Renal cortical epithelial cell (primary cell): ENCODE data around the gene PRPSAP1. TPM values are rescaled to one million over a fixed set of nuclear protein-coding genes. Genes with fewer than 3 reads are reported as not detected.

Experiments used
- DNase-seq: peaks from one replicate; pipeline ENCODE4 v3.0.0-alpha.2; 2011; ENCODE audit warnings: low read depth
- total RNA-seq: library from RNA; depleted of rRNA; stranded (reverse); fragments of >200 nt; gene quantifications from 2 replicates; pipeline ENCODE4 v1.2.3, GENCODE V29; 2014

Gene PRPSAP1
- total RNA-seq, 1 donor from 2014 or later = 58.5 TPM

- DNase-seq = no peak
These were observed 87.3 kb downstream of the PRPSAP1 start for GRCh38 chr17:76266244-76266938.

GRCh38 chr17:76265624-76266243 lies 88.0 kb downstream of the PRPSAP1 start:
- no peak for DNase-seq

GRCh38 chr17:76264755-76265623 lies 88.7 kb downstream of the PRPSAP1 start, which contains the start of gene UBALD2:
TSS of gene UBALD2 (plus strand) at chr17:76265348. CDS start at chr17:76265506, 158 bp downstream.
- peak; percentile 99 for DNase-seq

GRCh38 chr17:76264425-76264754 lies 89.3 kb downstream of the PRPSAP1 start:
- no peak for DNase-seq

- no peak for DNase-seq
These were observed 89.8 kb downstream of the PRPSAP1 start for GRCh38 chr17:76263896-76264295.

GRCh38 chr17:76262732-76263344 lies 90.9 kb downstream of the PRPSAP1 start:
- peak; percentile 84 for DNase-seq

GRCh38 chr17:76261421-76262215 lies 92.1 kb downstream of the PRPSAP1 start:
- DNase-seq = peak; percentile 86

GRCh38 chr17:76260669-76261068 lies 93.0 kb downstream of the PRPSAP1 start:
- DNase-seq = no peak

- DNase-seq = no peak
These were observed 93.5 kb downstream of the PRPSAP1 start for GRCh38 chr17:76260220-76260619.

Other genes with a start within 250 kb of the PRPSAP1 start
- gene FOXJ1, start 212.7 kb downstream of the PRPSAP1 start, total RNA-seq = 0.17 and 1.1 TPM in 2 replicates
- gene RNF157, start 113.4 kb downstream of the PRPSAP1 start, total RNA-seq = 2.1 and 3.6 TPM in 2 replicates
- gene UBALD2, start 88.6 kb downstream of the PRPSAP1 start, total RNA-seq = 2.9 and 3.3 TPM in 2 replicates
- 1.4 and 2.8 TPM in 2 replicates for gene QRICH2, start 45.6 kb downstream of the PRPSAP1 start, total RNA-seq
- gene SPHK1, start 30.7 kb upstream of the PRPSAP1 start, total RNA-seq = 16.5 and 118 TPM in 2 replicates
- 9.9 and 36.8 TPM in 2 replicates for gene UBE2O, start 99.2 kb upstream of the PRPSAP1 start, total RNA-seq
- 0.10 TPM in 1 of 2 replicates, not detected in the other for gene AANAT, start 113.7 kb upstream of the PRPSAP1 start, total RNA-seq
- gene RHBDF2, start 147.5 kb upstream of the PRPSAP1 start, total RNA-seq = 30.0 and 40.1 TPM in 2 replicates
- gene CYGB, start 183.8 kb upstream of the PRPSAP1 start, total RNA-seq = 10.3 and 49.8 TPM in 2 replicates
- gene PRCD, start 186.1 kb upstream of the PRPSAP1 start, total RNA-seq = 0.94 and 5.0 TPM in 2 replicates
- gene ST6GALNAC2, start 231.9 kb upstream of the PRPSAP1 start, total RNA-seq = 3.5 and 8.0 TPM in 2 replicates